ENCODE measurements around the gene ZSWIM7.

ZSWIM7 gene

GRCh38 chr17:15999141-15999973, at the start of gene ZSWIM7, which contains the start of gene TTC19:
TSS of gene ZSWIM7 (minus strand) at chr17:15999704. CDS start at chr17:15999594, 110 bp downstream.
TSS of gene TTC19 (plus strand) at chr17:15999824. CDS start at chr17:15999849, 25 bp downstream.
- DNase-seq: peak; percentile 77

- DNase-seq: no peak
These were observed 49.4 kb upstream of the ZSWIM7 start for GRCh38 chr17:16048811-16049449.

GRCh38 chr17:16046966-16047365, 47.5 kb upstream of the ZSWIM7 start:
- no peak for DNase-seq

- no peak for DNase-seq
These were observed 45.0 kb upstream of the ZSWIM7 start for GRCh38 chr17:16044487-16044886.

- no peak for DNase-seq
These were observed 41.3 kb upstream of the ZSWIM7 start for GRCh38 chr17:16040710-16041251.

- DNase-seq: no peak
These were observed 38.1 kb upstream of the ZSWIM7 start for GRCh38 chr17:16037636-16038035.

- no peak for DNase-seq
These were observed 36.8 kb upstream of the ZSWIM7 start for GRCh38 chr17:16036261-16036660.

GRCh38 chr17:16033729-16034349, 34.3 kb upstream of the ZSWIM7 start:
- DNase-seq: no peak

DNA sequence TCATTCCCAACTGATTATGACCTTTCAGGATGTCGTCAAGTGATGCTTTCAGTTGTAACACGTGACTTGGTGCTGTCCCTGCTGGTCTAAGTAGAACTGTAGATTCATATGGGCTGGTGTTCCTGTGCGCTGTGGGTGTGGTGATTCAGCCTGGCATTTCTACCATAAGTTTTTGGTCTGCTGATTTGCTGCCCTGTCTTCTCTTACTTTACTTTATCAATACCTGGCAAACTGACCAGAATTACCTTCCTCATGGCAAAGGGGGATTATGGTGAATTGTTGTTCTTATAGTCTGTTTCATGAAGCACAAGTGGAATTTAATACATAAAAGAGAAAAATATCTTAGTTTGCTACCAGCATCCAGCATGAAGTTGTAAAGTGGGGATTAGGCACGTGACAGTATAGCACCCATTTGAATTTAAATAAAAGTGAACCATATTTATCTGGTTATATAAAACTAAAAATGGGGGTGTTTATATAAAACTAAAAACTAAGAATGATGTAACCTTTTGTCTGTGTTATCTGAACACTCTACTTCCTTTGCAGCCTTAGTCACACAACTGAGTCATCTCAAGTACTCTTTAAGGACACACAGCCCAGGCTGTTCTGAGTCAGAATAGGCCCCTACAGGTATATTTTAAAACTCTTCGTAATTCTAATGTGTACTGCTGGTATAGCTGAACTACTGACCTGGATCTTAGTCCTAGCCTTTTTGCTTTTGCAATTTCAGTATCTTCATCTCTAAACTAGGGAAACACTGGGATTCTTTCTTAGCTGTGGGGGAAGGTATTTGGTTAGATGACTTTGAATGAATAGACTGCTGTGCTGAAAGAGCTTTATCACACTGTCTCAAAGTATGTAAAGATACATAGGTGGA, 28.4 kb upstream of the ZSWIM7 start:
- DNase-seq: no peak

GRCh38 chr17:16026895-16027294, 27.4 kb upstream of the ZSWIM7 start:
- DNase-seq: no peak

GRCh38 chr17:16025202-16025601, 25.7 kb upstream of the ZSWIM7 start:
- no peak for DNase-seq

- no peak for DNase-seq
These were observed 24.4 kb upstream of the ZSWIM7 start for GRCh38 chr17:16023881-16024280.

DNA sequence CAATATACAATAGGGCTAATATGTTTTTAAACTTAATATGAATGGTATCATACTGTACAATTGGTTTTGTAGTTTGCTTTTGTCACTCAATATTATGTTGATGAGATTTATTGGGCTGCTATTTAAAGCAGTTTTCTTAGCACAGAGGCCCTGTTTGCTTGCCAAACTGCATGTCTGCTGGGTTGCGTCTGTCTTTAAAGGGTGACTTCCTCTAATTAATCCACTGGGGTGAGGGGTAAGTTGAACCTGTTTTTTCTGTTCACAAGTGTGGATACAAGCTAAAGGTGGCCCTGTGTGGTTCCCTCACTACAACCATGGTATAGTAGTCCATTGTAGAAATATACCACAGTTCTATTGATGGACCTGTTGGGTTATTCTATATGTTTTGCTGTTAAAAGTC, 19.8 kb upstream of the ZSWIM7 start:
- DNase-seq: no peak

DNA sequence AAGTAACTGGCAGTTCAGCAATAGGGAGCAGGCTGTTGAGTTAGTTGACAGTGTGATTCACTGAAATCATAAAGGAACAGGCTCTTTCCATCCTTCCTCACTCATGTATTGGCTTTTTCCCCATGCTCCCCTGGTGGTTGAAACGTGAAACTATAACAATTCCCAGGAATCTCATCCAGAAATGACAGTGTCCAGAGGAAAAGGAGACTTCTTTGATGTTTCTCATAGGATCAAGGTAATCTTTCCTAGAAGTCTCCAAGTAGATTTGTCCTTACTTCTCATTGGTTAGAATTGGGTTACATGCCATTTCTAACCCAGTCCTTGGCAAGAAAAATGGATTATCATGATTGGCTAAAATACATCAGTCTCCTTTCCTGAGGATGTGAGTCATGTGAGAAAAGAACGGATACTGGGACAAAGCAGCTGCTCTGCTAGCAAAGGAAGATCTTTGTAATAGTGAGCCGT, 14.5 kb upstream of the ZSWIM7 start:
- DNase-seq: no peak

- no peak for DNase-seq
These were observed 7.9 kb upstream of the ZSWIM7 start for GRCh38 chr17:16007439-16007838.

DNA sequence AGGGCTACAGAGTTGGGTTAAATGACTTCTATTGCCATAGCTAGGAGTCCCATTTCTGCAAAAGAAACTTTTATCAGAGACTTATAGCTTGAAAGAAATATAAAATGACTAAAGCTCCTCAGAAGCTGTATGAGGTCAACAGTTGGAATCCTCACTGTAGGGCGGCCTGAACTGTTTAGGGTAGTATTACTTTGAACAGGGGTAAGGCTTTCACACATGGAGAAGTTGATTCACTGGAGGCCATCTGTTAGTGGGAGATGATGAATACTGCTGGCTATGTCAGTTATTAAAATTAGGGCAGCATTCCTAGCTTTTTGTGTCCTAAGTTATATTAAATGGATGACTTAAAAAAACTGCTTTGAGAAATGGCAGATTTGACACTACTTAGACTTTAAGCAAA, 6.1 kb upstream of the ZSWIM7 start:
- DNase-seq: no peak

GRCh38 chr17:16003841-16004240, 4.3 kb upstream of the ZSWIM7 start:
- no peak for DNase-seq

- DNase-seq: no peak
These were observed 3.3 kb upstream of the ZSWIM7 start for GRCh38 chr17:16002708-16003260.

- no peak for DNase-seq
These were observed 1.9 kb upstream of the ZSWIM7 start for GRCh38 chr17:16001226-16001897.

DNA sequence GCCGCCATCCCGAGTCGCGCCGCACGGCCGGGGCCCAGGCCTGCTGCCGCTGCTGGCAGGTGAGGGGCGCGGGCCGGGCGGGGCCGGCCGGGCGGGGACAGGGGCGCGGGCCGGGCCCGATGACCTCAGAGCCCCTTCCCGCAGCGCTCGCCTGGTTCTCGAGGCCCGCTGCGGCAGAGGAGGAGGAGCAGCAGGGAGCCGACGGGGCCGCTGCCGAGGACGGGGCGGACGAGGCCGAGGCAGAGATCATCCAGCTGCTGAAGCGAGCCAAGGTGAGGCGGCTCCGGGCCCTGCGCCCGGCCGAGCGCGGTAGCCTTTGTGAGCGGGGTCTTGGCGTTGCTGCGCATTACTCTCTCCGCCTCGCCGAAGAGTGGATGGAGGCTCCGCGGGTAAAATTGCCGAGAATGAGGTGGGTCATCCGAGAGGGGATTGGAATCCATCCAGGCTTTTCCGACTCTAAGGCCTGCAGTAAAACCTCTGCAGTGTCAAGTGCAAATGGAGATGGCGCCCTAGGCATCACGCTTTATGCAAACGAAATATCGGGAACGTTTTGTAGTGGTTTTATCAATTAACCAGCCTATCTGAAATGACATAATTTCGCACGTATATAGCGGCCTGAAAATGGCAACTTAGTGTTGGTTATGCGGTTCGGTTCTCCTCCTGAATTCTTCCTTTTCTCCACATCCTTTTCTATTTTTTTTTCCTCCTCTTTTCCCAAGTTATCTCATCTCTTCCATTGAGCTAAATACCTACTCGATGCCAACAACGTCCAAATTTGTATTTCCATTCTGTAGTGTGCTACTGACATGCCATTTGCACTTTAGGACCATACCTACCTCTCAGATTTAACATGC, 697 bp upstream of the ZSWIM7 start:
- no peak for DNase-seq

Measured in NCI-H524 treated with DMSO at 0.1 percent for 48 hours (cell line).